ENCODE measurements around the gene RAET1L. TPM values are rescaled to one million over a fixed set of nuclear protein-coding genes. Genes with fewer than 3 reads are reported as not detected.
"Not testable (repeated sequence)": the region's sequence is repeated elsewhere in the genome, so short reads cannot be mapped to it uniquely, and the experiment has no call there.

Gene RAET1L
- total and polyA plus RNA-seq, 8 donors: 1.1 to 5.0 TPM; not detected in 6

- WGBS, 5 donors: 26 to 44% (median 40%) methylated on average over 8 of the region's 8 CpGs
- Histone ChIP-seq H3K27me3 (peaks cover 12 to 96% (median 61%) of the 10 kb centered on the region in 3 donors), H3K4me1 (peaks cover 4 to 19% (median 11%) of the 10 kb centered on the region in 4 donors)
- H3K4me3 ChIP-seq; H3K36me3 ChIP-seq; H3K27ac ChIP-seq; DNase-seq; H3K9me3 ChIP-seq; intact Hi-C loops (cut with DNase I; ENCODE audit: low total_unique reads): not testable (repeated sequence)
These were observed 12.2 kb downstream of the RAET1L start for GRCh38 chr6:150012846-150013784.

GRCh38 chr6:150008588-150008987 lies 16.7 kb downstream of the RAET1L start:
- Histone ChIP-seq H3K27me3 (peaks cover 0 to 92% (median 42%) of the 10 kb centered on the region in 3 donors), H3K4me3 (no peak overlapping the region), H3K9me3 (no peaks in the 10 kb centered on the region), H3K4me1 (peaks cover 7 to 24% (median 16%) of the 10 kb centered on the region in 4 donors), H3K27ac (no peak overlapping the region), H3K36me3 (no peaks in the 10 kb centered on the region)
- peak; percentile 49 to 60 for DNase-seq
- 28 to 42% (median 33%) methylated on average over 8 to 9 of the region's 9 CpGs for WGBS, 5 donors
- TF ChIP-seq POLR2A (IDR thresholded peaks at IDR 0.05): no peak
- TF ChIP-seq POLR2AphosphoS5 (IDR thresholded peaks at IDR 0.05): no peak
- TF ChIP-seq CTCF (IDR thresholded peaks at IDR 0.05): no peak
- TF ChIP-seq EP300 (IDR thresholded peaks at IDR 0.05): no peak
- intact Hi-C loops (cut with DNase I; ENCODE audit: low total_unique reads): no loop called here

- Histone ChIP-seq H3K27me3 (peaks cover 0 to 95% (median 31%) of the 10 kb centered on the region in 3 donors), H3K4me1 (peaks cover 7 to 24% (median 16%) of the 10 kb centered on the region in 4 donors), H3K9me3 (no peaks in the 10 kb centered on the region), H3K27ac (no peak overlapping the region), H3K36me3 (no peaks in the 10 kb centered on the region), H3K4me3 (no peak overlapping the region)
- intact Hi-C loops (cut with DNase I; ENCODE audit: low total_unique reads): no loop called here
- peak in 1 of 2 donors; percentile 46 for DNase-seq
- peak in 3 of 7 experiments; percentile 24 to 33 (median 30) for TF ChIP-seq CTCF (IDR thresholded peaks at IDR 0.05)
- no peak for TF ChIP-seq EP300 (IDR thresholded peaks at IDR 0.05)
- 55 to 75% (median 68%) methylated on average over 7 of the region's 7 CpGs for WGBS, 5 donors
These were observed 18.3 kb downstream of the RAET1L start for GRCh38 chr6:150006961-150007464.

GRCh38 chr6:150005761-150006651 lies 19.3 kb downstream of the RAET1L start:
- TF ChIP-seq EP300 (IDR thresholded peaks at IDR 0.05): no peak
- TF ChIP-seq POLR2AphosphoS5 (IDR thresholded peaks at IDR 0.05): no peak
- TF ChIP-seq CTCF (IDR thresholded peaks at IDR 0.05): no peak
- TF ChIP-seq POLR2A (IDR thresholded peaks at IDR 0.05): no peak
- 72 to 84% (median 79%) methylated on average over 13 to 14 of the region's 14 CpGs for WGBS, 5 donors
- intact Hi-C loops (cut with DNase I; ENCODE audit: low total_unique reads): no loop called here
- Histone ChIP-seq H3K27ac (no peak overlapping the region), H3K4me1 (peaks cover 7 to 24% (median 16%) of the 10 kb centered on the region in 4 donors), H3K36me3 (no peaks in the 10 kb centered on the region), H3K4me3 (peak overlapping the region; percentile 50 to 73 (median 60)), H3K9me3 (no peaks in the 10 kb centered on the region), H3K27me3 (peaks cover 0 to 94% (median 28%) of the 10 kb centered on the region in 3 donors)
- no peak for DNase-seq
